ENCODE results near the gene SMC6. TPM values are rescaled to one million over a fixed set of nuclear protein-coding genes. Genes with fewer than 3 reads are reported as not detected.

Gene SMC6, protein sequence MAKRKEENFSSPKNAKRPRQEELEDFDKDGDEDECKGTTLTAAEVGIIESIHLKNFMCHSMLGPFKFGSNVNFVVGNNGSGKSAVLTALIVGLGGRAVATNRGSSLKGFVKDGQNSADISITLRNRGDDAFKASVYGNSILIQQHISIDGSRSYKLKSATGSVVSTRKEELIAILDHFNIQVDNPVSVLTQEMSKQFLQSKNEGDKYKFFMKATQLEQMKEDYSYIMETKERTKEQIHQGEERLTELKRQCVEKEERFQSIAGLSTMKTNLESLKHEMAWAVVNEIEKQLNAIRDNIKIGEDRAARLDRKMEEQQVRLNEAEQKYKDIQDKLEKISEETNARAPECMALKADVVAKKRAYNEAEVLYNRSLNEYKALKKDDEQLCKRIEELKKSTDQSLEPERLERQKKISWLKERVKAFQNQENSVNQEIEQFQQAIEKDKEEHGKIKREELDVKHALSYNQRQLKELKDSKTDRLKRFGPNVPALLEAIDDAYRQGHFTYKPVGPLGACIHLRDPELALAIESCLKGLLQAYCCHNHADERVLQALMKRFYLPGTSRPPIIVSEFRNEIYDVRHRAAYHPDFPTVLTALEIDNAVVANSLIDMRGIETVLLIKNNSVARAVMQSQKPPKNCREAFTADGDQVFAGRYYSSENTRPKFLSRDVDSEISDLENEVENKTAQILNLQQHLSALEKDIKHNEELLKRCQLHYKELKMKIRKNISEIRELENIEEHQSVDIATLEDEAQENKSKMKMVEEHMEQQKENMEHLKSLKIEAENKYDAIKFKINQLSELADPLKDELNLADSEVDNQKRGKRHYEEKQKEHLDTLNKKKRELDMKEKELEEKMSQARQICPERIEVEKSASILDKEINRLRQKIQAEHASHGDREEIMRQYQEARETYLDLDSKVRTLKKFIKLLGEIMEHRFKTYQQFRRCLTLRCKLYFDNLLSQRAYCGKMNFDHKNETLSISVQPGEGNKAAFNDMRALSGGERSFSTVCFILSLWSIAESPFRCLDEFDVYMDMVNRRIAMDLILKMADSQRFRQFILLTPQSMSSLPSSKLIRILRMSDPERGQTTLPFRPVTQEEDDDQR
- 21.9 to 36.6 TPM (median 28.2 TPM) in 5 replicates for total RNA-seq (2022; extraction: Qiagen RNA extraction)

GRCh38 chr2:17753803-17754663 is at the start of gene SMC6, which contains the start of gene GEN1:
Gene SMC6, minus strand, starts transcription at chr2:17753810. Its CDS starts 7,864 bp downstream, at chr2:17745946.
Gene GEN1, plus strand, starts transcription at chr2:17754138. Its CDS starts 5,806 bp downstream, at chr2:17759944.

Other genes starting within 250 kb of the SMC6 start
- not detected in 5 replicates for gene RAD51AP2, start 235.4 kb downstream of the SMC6 start, total RNA-seq (2022; extraction: Qiagen RNA extraction)
- gene VSNL1, start 213.1 kb downstream of the SMC6 start, total RNA-seq (2022; extraction: Qiagen RNA extraction): not detected in 5 replicates
- gene GEN1, start 328 bp upstream of the SMC6 start, total RNA-seq (2022; extraction: Qiagen RNA extraction): 9.6 to 12.2 TPM (median 10.7 TPM) in 5 replicates
- gene MSGN1, start 62.6 kb upstream of the SMC6 start, total RNA-seq (2022; extraction: Qiagen RNA extraction): not detected in 5 replicates
- 1.2 to 1.4 TPM (median 1.3 TPM) in 5 replicates for gene KCNS3, start 124.9 kb upstream of the SMC6 start, total RNA-seq (2022; extraction: Qiagen RNA extraction)

All from A549 treated with AZD2906 at 1 μM for 4 hours (cell line).